NK-92 treated with Interleukin-12 subunit alpha and Interleukin-12 subunit beta, amount 100 ng/mL, for 24 hours (cell line): Measurements from ENCODE around the gene SNX11.

ENCODE experiments used
- DNase-seq: peaks from one replicate; lab custom pipeline; 2025; lab: John Stamatoyannopoulos, UW

Gene SNX11

DNA sequence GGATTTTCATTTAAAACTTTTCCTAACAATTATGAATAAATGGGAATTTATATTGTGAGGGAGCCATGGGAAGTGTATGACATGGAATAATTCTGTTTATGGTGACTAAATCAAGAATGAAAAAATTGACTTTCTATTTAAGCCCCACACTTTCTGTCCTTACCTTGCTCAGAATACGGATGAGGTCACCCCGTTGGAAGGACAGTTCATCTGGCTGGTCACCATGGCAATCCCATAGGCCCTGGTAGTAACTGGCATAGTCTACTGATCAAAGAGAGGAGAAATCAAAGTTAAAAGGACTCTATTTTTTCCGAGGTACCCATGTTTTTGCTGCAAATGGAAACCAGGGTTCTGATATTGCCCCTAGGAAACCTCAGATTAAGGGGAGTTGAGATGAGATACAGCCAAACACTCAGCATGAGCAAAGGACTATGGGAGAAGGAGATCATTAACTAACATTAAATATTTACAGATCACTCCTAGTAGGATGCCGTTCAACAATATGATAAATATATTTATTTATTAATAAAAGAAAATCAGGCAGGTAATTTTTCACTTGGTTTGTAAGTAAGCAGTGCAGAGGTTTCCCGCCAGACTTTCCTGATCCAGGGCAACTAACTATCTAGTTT, 54.9 kb downstream of the SNX11 start:
- no peak for DNase-seq

- DNase-seq: no peak
Observed at GRCh38 chr17:48162946-48163506, 55.5 kb downstream of the SNX11 start.

GRCh38 chr17:48163809-48164208, 56.2 kb downstream of the SNX11 start:
- no peak for DNase-seq

DNA sequence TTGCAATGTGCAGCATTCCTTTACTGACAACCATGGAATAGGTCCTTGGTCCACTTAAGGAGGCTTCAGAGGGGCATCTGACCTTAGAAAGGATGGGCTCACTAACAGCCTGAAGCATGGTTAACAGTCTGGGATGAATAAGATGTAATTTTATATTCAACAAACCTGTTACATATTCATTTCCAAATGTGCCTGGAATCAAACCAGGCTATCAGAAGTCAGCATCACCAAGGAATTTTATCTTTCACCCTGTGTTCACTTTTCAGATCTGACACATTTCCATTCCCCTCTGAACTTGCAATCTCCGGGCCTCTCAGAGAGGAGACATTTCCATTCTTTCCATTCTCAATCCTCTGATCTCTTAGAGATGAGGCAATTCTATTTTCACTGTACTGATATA, 62.4 kb downstream of the SNX11 start:
- no peak for DNase-seq
